Stimulated activated CD4-positive, alpha-beta T cell treated with anti-CD3 and anti-CD28 coated beads, Interleukin-4, amount 100 ng/mL, for 24 hours (primary cell): ENCODE measurements around the gene PCSK1.
A peak's percentile ranks its signal among the peaks of the same experiment; 100 is the strongest.

Experiments
- DNase-seq: peaks from one replicate; pipeline ENCODE4 v3.0.0-alpha.2; 2020

The PCSK1 gene

DNA sequence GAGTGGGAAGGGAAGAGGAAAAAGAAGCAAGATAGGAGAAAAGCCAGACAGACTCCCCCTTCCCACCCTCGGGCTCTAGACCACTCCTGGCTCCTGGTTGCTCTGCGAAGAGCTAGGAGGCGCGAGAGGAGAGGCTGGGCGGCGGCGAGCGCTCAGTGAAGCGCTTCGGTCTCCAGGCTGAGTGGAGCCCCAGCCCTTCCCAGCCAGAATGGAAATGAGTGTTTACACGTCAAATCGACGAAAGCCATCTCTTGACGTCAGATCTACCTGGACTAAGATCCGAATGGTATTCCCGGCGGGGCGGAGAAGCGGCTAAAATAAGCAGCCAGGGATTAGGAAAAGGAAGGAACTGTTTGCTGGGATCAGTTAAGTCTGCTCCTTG lies at the start of gene PCSK1:
TSS of gene PCSK1 (minus strand) at position 183 of the 382 bp plus-strand sequence. CDS start 206 bp downstream, outside the sequence.
- DNase-seq, result no peak

DNA sequence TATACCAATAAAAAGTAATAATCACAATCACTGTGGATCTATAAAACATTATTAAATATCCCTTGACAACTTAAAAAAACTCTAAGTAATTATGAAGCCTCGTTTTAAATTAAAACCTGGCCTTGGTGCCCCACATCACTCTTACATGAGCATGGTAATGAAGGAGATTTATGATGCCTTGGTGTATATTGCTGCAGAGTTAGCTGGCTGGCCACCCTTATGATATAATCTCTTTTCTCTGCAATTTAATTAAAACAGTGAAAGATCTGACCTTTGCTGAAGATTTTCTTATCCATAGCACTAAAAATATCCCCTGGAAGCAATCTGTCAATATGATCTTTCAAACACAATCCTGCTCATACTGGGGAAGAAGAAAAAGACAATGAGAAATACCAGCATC lies 48.8 kb upstream of the PCSK1 start:
- no peak for DNase-seq

DNA sequence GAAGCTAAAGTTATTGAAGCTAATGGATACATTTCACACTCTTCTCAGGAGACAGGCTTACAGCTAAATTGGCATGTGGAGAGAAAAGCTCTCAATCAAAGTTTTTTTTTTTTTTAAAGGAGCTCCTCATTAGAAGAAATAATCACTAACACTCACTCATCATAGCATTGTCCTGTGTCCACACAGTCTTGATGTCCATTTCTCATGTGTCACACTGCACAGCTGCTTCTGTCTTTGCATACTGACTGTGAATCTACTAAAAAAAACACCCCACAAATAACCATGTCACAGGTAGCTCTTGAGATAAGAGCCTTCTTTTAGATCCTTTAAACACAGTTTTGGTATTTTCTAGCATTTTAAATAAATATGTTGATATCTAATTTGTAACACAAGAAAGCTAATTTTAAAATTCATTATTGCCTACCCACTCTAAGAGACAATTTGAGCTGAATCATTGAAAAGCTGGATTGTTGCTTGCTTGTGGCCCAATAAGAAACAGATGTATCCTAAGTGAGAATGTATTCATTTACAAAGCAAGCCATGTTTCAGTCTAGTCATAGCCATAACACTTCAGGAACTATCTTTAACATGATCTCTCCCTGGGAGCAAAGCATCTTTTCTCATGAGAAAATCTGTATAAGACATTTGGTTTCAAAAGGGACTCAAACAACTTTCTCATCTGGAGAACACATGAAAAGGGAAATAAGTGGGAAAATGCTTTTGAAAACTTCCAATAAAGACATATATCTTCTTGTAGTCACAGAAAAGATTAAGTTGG lies 48.1 kb upstream of the PCSK1 start:
- DNase-seq, result no peak

DNA sequence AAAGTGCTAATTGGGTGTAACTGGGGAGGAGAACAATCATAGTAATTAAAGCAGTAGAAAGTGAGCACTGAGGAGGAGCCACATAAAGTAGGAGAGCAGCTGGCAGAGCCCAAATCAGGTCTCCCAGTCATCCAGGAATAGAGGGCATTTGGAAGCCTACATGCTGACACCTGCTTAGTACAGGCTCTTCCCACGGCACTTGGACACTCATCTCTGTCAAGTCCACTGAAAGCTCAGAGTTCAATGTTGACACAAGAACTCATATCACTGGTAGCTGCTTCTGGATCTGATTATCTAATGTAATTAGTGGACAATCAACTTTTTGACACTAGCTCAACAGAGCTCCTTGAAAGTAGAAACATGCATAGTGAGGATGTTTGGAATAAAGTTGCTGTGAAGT lies 45.9 kb upstream of the PCSK1 start:
- no peak for DNase-seq

DNA sequence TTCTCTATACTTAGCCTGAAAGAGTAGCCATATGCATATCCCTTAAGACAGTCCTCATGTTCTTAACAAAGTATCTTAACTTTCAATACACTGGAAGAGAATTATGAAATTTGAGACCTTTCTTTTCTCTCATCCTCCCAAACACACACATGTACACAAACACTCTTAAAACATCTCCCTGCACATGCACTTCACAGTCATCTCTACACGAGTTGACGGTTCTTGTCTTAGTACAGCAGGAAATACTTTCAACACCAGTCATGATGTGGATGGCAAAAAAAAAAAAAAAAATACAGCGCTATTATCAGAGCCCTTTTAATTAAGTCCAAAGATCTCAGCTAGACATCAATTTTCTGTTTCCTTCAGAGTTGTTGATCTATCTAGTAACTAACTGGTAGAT lies 43.6 kb upstream of the PCSK1 start:
- no peak for DNase-seq

GRCh38 chr5:96474073-96474472 lies 41.0 kb upstream of the PCSK1 start:
- no peak for DNase-seq

DNA sequence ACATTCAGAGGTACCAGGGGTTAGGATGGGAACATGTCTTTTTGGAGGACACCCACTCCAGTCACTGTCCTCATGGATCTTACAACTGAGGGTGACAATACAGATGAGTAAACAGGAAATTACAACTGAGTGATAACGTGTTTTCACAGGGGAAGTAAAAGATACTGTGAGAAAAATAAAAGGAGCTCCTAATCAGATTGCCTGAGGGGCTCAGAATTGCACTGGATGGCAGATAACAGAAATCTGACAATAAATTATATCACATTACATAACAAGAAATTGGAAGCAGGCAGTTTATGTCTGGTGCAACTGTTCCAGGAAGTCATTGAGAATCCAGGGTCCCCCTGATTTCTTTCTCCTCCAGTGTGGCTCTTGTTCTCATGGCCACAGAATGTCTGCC lies 40.1 kb upstream of the PCSK1 start:
- DNase-seq, result no peak

DNA sequence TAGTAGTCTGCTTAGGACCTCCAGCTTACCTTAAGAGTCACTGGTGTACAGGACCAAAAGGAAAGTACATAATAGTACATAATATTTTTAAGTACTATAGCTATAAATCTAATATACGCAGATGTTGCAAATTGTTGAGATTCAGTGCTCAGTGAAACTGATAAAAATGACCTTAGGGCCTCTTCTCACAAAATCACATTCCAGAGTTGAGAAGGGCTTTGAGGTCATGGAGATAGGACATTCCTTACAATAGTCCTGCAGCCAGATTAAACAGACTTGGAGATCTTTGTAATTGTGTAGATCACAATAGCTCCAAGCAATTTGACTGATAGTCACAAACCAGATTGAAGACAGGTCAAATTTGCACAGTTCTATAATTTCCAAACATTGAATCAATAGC lies 37.7 kb upstream of the PCSK1 start:
- DNase-seq, result no peak

DNA sequence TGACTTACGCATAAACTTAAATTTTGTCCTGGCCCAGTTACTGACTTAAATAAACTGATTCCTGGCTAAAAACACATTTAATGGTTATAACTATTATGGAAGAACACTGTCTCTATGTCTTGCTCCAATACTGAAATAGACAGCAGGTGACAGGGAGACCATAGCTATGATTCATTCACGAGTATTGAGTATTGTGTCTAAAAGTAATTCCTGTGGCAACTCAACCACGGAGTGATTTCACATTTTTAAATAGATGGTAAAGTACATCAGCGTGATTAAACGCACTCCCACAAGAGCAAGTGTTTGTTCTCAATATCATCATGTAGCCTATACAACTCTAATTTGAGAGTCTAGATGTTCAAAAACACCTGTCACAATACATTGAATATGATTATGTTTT lies 35.9 kb upstream of the PCSK1 start:
- DNase-seq, result no peak

- no peak for DNase-seq
These were observed 30.0 kb upstream of the PCSK1 start for GRCh38 chr5:96463091-96463490.

DNA sequence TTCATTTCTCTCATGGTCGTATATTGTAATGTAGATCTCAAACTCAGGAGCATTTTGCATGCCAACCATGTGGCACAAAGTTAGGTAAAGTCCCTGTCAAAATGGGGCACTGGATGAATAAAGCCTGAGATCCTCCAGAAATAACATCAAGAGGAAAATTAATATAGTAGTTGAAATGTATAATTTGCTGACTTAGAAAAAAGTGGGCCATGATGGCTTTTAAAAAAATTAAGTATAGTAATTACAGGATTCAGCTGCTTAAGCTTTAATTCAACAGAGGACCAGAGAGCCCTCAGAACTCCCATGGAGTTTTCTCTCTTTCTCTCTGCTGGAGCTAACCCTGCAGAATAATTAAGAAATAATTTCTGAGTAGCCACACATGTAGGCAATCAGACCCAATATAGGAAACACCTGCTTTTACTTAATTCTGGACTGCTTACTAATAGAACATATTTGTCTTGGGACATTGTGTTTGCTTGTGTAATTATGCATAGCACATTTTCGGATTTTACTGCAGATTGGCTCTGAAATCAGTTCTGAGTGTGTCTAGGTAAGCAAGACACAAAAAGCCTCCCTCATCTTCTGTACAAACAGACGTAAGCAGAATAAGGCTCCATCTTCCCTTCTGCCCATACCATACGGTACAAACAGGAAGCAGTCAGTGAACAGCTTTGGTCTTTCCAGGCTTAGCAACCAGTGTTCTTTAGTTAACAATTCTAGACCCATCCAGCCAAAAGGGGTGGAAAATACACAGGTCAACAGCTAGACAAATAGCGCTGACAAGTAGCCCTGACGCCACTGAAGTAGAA lies 26.5 kb upstream of the PCSK1 start:
- no peak for DNase-seq

DNA sequence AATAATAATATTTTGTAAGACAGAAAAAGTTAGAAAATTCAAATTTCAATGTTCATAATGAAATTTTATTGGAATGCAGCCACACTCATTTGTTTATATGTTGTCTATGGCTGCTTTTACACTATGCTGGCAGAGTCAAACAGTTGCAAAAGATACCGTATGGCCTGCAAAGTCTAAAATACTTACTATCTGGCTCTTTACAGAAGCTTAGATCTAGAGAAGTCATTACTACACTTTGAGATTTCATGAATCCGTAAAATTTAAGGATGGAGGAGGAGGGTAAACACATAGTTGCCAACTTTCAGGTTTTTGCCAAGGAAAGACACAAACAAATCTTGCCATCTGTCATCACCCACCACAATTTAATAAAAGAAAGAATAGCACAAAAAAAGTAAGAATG lies 25.1 kb upstream of the PCSK1 start:
- no peak for DNase-seq

DNA sequence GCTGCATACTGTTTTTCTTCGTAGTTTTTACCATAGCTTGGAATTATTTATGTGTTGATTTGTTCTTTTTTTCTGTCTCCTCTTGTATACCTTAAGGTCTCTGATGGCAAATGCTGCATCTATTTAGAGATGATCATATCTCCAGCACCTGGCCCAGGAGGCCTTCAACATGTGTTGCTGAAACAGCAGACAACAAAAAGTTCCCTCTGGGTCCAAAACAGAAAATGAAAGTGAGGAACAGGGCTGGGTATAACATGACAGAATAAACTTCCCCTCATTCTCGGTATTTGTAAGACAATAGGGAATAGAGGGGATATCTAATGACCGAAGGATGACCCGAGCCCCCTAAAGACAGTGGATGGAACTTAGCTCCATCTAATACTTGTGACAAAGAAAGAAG lies 22.7 kb upstream of the PCSK1 start:
- DNase-seq, result no peak

DNA sequence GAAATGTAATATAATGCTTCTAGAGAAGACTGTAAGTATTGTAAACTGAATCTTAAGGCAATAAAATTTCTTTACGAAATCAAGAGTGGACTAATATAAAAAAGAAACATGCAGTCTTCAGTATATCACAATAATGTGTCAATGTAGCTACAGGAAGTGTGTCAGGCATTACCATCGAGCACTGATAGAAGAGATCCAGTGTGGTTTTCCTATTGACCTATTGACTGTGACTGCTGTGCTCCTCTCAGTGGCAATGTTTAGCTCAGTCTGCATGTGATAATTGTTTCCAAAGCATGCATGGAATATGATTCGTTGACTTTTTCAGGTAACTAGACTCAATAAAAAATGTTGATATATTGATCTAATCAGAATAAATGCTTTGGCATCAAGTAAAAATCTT lies 20.3 kb upstream of the PCSK1 start:
- no peak for DNase-seq

DNA sequence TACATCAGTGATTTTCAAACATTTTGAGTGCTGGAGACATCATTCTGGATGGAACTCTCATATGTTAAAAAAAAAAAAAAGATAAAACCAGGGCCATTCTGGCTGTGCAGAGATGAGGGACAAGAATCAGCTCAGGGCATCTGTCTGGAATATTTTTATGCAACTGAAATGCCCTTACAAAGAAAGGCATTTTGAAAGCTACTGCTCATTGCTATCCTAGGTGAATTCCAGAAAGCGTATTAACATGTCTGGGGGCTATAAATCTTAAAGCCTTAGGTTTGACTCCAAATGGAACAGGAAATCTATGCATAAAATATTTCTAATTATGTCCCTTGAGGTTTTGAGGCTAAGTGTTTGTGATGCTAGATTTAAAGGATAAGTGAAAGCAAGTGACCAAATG lies 14.9 kb upstream of the PCSK1 start:
- no peak for DNase-seq

DNA sequence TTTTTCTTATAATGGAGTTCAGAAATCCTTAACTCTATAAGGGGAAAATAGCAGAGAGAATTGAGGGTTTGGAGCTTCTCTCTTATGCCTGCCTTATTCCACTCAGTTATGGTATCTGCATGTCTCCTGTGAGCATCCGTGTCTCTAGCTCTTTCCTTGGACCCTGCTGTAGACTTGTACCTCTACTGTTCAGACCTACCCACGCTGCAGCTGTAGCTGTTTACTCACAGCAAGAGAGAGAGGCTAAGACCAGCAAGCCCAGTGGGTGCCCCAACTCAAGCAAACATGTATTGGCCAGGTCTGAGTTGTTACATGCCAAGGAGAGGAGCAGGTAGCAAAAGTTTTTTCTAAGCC lies 7.1 kb upstream of the PCSK1 start:
- DNase-seq, result no peak

DNA sequence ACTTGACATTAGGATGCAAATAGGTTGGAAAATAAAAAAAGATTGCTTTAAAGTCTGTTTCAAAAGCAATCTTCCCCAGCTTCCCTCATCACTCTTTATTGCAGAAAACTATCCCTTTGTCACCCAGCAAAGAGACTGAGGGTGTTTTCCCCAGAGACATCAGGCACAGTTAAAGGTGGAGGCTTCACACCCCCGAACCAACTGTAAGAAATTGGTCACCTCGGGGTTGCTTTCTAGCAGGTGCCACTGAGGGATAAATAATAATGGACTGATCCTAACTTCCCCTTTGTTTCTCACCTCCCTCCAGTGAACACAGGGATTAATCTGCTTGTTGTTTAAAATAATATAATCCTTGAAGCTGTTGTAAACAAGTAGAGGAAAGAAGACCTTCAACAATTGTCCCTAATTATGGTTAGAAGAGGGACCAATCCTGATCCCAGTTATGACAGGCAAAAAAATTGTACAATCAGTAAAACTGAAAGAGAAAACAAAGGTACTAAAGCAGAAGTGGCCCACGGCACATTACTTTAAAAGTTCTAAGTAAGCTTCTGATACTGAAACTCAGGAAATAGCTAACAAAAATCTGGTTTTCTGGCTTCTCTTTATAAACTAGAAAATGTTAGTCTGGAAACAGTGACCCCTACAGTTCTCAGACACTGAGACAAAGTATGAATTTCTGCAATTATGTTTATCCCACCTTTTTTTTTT lies 6.6 kb upstream of the PCSK1 start:
- no peak for DNase-seq

- peak; percentile 42 for DNase-seq
These were observed 1.2 kb upstream of the PCSK1 start for GRCh38 chr5:96434201-96434645.

- DNase-seq, result no peak
These were observed 607 bp downstream of the PCSK1 start for GRCh38 chr5:96432216-96433065.

GRCh38 chr5:96431376-96432187 lies 1.5 kb downstream of the PCSK1 start:
- no peak for DNase-seq

GRCh38 chr5:96427824-96428223 lies 5.2 kb downstream of the PCSK1 start:
- no peak for DNase-seq

DNA sequence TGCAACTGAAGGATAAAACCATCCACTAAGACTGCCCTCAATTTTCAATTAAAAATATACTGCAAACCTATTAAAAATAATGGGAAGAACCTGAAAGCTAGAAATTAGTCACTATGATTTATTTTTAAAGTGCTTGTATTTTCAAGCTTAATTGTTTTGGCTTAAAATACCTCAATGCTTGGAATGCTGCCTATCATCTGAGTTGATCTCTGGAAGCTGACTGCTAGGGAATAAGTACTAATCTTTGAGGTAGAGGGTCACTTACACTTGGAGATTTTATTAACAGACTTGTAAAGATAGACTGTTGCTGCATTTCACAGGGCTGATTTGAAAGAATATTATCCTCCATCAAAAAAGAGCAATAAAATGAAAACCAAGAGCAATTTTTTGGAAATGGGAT lies 6.2 kb downstream of the PCSK1 start:
- no peak for DNase-seq
